GM21390 (cell line): ENCODE measurements around the gene CACNA1S.
A peak's percentile ranks its signal among the peaks of the same experiment; 100 is the strongest.

Experiments
- ATAC-seq: cut with Tn5 transposase; IDR thresholded peaks from one replicate; pipeline ENCODE4 v1.9.1; 2021; ENCODE audit not compliant: unreplicated experiment

CACNA1S gene

GRCh38 chr1:201016943-201017827 lies 95.0 kb downstream of the CACNA1S start:
- ATAC-seq: peak; percentile 16

- no peak for ATAC-seq
Measured at GRCh38 chr1:201016211-201016651, 96.0 kb downstream of the CACNA1S start.

- ATAC-seq: no peak
Measured at GRCh38 chr1:201015551-201016091, 96.6 kb downstream of the CACNA1S start.

GRCh38 chr1:201014816-201015200 lies 97.4 kb downstream of the CACNA1S start:
- no peak for ATAC-seq

GRCh38 chr1:201013991-201014815 lies 98.0 kb downstream of the CACNA1S start:
- ATAC-seq: no peak

GRCh38 chr1:201013031-201013485 lies 99.2 kb downstream of the CACNA1S start:
- ATAC-seq: no peak

GRCh38 chr1:201011616-201012015 lies 100.6 kb downstream of the CACNA1S start:
- no peak for ATAC-seq

GRCh38 chr1:201009962-201010645 lies 102.1 kb downstream of the CACNA1S start:
- ATAC-seq: no peak

GRCh38 chr1:201008666-201009360 lies 103.4 kb downstream of the CACNA1S start:
- ATAC-seq: no peak

GRCh38 chr1:201007481-201007880 lies 104.7 kb downstream of the CACNA1S start:
- ATAC-seq: no peak

GRCh38 chr1:201006450-201006849 lies 105.8 kb downstream of the CACNA1S start:
- ATAC-seq: no peak

- ATAC-seq: no peak
Measured at GRCh38 chr1:201004732-201005131, 107.5 kb downstream of the CACNA1S start.

- ATAC-seq: no peak
Measured at GRCh38 chr1:201004154-201004553, 108.1 kb downstream of the CACNA1S start.

- ATAC-seq: no peak
Measured at GRCh38 chr1:201002510-201002909, 109.7 kb downstream of the CACNA1S start.

- ATAC-seq: no peak
Measured at GRCh38 chr1:201001962-201002361, 110.3 kb downstream of the CACNA1S start.

GRCh38 chr1:201000391-201000790 lies 111.8 kb downstream of the CACNA1S start:
- ATAC-seq: no peak

- ATAC-seq: no peak
Measured at GRCh38 chr1:200999667-201000066, 112.6 kb downstream of the CACNA1S start.

- no peak for ATAC-seq
Measured at GRCh38 chr1:200998323-200998722, 113.9 kb downstream of the CACNA1S start.

GRCh38 chr1:200992382-200993048 lies 119.7 kb downstream of the CACNA1S start:
- no peak for ATAC-seq

- ATAC-seq: no peak
Measured at GRCh38 chr1:200991097-200991614, 121.1 kb downstream of the CACNA1S start.
